GM20431 (cell line): ENCODE results near the gene INTS11.

Source experiments
- in situ Hi-C: fragments of 300-500 bp; cut with MseI, MboI; formaldehyde crosslinking; loops from one replicate; pipeline ENCODE4 v1.15.0; 2020; ENCODE audit warnings: low sequenced_read_pairs; ENCODE audit not compliant: unreplicated experiment

Gene INTS11

DNA sequence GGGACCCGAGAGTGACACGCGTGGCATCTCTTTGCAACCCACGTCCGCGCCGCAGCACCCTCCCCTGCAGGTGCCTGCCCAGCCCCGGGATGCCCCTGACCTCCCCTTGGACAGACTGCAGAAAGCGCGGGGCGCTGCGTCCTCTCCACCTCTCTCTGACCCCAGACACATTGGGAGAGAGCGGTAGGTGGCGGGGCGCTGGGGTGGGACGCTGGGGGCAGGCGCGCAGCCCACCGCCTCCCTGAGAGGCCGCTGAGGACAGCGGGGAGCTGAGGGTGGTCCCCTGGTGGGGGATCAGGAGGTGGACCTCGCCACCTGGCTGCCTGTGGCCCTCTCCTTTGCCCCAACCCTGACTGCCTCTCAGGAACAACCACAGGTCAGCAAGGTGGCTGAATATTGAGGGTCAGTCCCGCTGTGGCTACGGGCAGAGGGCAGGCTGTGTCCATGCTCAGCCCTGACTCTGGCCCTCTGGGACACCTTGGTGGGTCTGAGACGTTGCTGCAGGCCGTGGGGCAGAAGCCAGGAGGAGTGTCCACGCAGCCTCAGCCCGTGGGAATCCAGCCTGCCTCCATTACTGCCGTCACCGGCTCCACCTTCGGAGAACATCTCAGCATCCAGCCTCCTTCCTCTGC, 50.0 kb downstream of the INTS11 start:
- in situ Hi-C loops = no loop called here

DNA sequence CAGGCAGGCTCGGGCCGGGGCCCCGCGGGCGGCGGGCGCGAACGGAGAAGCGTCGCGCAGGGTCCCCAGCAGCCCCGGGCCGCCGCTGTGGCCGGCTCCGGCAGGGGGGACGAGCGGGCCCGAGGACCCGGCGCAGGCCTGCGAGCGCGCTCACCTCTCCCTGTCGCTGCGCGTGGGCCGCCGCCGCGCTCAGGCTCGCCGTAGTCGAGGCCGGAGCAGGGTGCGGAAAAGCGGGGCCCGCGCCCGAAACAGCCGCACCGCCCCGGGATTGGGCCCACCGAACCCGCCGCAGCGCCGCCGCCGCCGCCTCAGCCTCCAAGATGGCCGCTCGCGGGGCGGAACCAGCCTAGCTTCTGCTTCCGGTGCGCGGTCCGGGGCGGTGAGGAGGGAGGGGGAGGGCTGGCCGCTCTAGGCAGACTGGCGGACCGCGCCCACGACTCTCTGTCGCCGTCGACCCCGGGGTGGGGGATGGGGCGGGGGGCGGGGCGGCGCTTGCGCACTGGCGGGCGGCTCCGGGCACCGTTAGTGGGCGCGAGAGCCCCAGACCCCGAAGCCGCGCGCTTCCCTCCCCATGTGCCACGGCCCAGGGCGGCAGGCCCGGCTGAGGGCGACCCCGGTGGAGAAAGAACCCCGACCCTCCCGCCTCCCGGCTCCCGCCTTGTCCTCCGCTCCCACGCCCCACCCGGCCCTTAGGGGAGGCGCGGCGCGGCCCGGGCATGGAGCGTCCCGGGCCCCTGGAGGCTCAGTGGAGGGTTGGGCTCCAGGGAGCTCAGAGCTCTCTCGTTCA, 50.8 kb downstream of the INTS11 start, which contains the start of gene UBE2J2:
TSS of gene UBE2J2 (minus strand) at position 343 of the 787 bp plus-strand sequence. CDS start 5,862 bp downstream, outside the sequence.
- in situ Hi-C loops = no loop called here

DNA sequence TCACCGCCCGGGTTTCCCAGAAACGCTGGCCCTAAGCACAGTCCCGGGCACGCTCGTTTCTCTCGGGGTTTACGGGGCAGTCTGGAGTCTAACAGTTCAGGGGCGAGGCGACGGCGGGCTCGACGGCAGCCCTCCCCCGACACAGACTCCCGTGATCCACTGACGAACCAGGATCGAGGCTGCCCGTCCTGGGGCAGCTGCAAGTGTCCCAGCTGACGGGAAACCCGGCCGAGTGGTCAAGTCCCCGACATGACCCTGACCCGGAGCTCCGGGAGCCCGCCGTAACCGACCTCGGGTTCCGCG, 51.3 kb downstream of the INTS11 start:
- in situ Hi-C loops = no loop called here

DNA sequence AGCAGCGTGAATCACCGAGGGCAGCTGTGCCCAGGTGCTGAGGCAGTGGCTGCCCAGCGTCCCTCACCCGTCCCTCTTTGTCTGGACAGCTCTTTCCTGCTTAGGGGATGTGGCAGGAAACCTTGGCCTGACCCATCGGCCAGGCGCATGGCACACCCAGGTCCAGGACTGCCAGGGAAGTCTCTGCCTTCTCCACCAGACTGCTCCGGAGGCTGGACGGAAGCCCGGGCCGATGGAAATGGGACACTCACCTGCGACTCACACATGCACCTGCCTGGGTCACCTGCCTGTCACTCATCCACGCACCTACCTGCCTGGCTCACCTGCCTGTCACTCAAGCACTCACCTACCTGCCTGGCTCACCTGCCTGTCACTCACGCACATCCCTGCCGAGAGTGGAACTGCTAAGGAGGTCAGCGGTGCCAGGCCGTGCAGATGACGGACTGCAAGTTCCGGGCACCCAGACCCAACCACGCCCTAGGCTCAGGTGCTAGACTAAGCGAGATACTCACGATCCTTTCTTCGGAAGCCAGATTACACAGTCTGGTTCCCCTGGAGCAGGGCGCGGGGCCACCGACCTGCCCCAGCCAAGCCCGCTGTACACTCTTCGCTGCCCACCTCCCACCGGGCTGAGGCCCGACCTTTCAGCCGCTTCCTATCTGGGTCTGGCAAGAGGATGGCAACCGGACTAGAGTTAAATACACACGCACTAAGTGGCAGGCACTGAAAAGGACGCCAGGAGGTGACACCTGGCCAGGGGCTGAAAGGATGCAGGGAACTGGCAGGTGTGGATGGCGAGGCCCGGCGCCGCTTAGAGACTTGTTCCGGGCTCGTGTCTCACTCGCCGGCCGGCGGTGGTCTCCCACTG, 51.9 kb downstream of the INTS11 start:
- in situ Hi-C loops = no loop called here

DNA sequence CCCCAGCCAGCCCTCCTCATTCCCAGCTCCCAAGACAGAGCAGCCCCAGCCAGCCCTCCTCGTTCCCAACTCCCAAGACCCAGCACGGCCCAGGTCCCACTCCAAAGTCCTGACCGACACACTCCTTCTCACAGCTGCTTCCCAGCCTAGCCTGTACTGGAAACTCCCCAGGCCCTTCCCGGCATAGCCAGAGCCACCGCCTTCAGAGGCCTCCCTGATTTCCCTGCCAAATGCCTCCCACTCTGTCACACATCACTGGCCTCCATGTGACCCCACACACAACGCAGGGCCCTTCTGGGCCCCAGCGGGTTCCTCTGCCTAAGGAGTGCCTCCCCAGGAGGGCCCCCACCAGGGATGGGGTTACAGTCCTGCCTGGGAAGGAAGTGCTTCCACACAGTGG, 53.6 kb downstream of the INTS11 start:
- in situ Hi-C loops = no loop called here

DNA sequence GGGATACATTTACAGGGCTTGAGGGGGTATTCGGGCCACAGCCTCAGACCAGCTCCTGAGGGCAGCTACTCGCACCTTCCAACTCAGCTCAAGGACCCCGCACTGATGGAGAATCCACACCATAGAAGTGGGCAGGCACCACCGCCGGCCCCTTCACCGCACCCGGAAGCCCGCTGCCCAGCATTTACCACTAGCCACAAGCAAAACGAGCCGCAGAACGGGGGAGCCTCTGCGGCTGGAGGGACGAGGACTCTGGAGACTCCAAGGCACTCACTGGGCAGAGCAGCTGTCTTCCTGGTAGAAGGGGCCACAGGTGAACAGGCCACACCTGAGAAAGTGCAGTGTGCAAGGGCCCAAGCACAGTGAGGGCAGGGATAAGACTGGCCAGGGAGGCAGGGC, 56.2 kb downstream of the INTS11 start:
- in situ Hi-C loops = no loop called here

DNA sequence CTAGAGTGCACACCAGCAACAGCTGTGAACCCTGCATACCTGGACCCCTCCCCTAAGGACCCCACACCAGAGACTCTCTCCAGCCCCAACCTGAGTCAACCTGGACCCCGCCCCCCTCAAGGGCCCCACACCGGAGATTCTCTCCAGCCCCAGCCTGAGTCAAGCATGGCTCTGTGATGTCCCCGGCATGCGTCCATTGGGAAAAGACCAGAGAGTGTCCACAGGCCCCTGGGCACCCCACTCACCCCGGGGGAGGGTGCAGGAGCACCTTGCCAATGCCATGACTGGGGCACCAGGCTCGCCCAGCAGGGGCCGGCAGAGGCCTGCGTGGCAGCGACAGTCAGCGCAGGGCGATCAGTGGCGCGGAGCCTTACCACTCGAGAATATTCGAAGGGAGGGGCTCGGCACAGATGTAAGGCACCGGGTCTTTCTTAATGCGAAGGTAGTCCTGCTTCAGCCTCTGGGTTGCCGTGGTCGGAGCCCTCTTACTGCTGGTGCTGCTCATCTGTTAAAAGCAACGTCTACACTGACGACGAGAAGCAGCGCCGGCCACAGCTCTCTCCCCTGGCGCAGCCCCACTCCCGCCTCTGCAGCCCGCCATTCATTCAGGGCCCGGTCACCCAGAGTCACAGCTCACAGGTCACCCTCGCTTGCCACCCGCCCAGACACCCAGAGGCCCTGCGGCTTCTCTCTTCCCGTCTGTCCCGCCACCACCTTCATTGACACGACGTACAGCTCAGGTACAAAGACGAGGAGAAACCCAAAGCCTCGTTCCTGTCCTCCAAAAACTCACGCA, 56.8 kb downstream of the INTS11 start:
- in situ Hi-C loops = no loop called here

DNA sequence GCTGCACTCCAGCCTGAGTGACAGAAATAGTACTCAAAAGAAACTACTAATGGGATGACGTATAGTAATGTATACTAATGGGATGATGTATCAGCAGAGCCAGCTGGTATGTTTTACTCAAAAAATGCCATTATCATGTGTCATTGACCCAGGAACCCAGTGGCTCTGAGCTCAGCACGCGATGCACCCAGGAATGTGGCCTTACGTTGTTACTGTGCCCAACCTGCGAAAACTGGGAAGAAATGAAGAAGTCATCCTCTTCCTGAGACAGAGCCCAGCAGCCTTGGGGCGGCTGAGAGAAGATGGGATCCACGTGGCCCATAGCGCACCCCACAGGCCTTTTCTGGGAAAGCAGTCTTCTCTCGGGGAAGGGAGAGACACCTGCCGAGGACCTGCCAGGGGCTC, 59.6 kb downstream of the INTS11 start:
- in situ Hi-C loops = no loop called here

DNA sequence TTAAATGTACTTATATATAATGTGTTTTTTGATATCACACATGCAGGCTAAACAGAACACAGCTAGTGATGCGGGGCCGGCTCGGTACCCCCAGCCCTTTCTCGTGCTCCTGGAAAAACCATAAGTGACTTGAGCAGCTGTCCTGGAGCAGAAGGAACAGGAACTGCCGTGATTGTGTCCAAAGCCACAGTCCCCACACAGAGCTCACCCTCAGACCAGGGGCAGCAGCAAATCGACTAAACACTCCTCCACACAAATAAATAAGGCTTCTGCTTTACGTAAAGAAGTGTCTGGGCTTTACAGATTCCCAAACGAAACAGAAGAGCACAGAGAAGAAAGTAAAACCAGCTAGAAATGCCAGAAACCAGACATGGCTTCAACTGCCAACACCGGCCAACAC, 60.4 kb downstream of the INTS11 start:
- in situ Hi-C loops = no loop called here

DNA sequence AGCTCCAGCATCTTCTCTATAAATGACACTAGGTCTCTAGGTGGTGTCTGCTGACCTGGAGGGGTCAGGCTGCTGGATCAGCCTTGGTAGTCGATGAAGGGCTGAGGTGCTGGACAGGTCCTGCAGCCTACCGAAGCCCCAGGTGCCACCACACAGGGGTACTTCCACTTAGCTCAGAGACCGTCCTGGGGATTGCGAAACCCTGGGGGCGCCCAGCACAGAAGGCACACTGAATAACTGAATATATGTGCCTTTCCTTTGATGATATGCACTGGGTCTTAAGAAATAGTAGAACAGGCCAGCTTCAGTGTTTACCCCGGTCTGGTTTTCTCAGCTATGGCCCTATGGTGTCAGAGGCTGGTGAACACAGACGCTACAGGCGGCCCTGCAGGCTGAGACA, 61.7 kb downstream of the INTS11 start:
- in situ Hi-C loops = no loop called here

DNA sequence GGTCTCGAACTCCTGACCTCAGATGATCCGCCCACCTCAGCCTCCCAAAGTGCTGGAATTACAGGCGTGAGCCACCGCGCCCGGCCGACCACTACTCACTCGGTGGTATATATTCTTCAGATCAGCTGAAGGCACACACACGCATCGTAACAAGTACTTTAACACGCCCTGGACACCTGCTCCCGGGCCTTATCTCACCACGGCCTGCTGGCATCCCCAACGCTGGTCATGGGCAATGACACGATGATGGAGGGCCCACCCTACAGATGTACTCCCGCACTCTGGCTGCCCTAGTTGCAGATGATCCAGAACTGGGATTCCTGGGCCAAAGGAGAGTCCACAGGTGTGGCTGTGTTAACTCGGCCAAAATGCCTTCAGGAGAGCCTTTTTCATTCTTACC, 62.4 kb downstream of the INTS11 start:
- in situ Hi-C loops = no loop called here
